Effector memory CD8-positive, alpha-beta T cell (primary cell): Measurements from ENCODE around the gene BATF.

ENCODE experiments used
- ATAC-seq: fragments of 150-1000 bp; cut with Tn5 transposase; replicated peaks from 2 replicates; pipeline ENCODE4 v1.10.0; 2021; ENCODE audit warnings: mild to moderate bottlenecking, moderate library complexity
- DNase-seq, 3 experiments: peaks; one replicate each; pipeline ENCODE4 v3.0.0; 2021
- H3K27ac Mint-ChIP-seq, 2 donors: one replicate each; pipeline ENCODE4 v1.8.0; 2022; ENCODE audit warnings: mild to moderate bottlenecking in 2 of 2, mixed read lengths in 2 of 2, moderate library complexity in 2 of 2
- H3K27me3 Mint-ChIP-seq, 2 donors: one replicate each; pipeline ENCODE4 v1.8.0; 2022; ENCODE audit warnings: mixed read lengths in 2 of 2
- H3K36me3 Mint-ChIP-seq: one replicate; pipeline ENCODE4 v1.8.0; 2022; ENCODE audit warnings: mild to moderate bottlenecking, moderate library complexity, mixed read lengths; ENCODE audit not compliant: insufficient read depth
- H3K4me1 Mint-ChIP-seq, 2 donors: one replicate each; pipeline ENCODE4 v1.8.0; 2022; ENCODE audit warnings: low read depth in 2 of 2, mixed read lengths in 2 of 2
- H3K4me3 Mint-ChIP-seq, 2 donors: one replicate each; pipeline ENCODE4 v1.8.0; 2022; ENCODE audit warnings: mild to moderate bottlenecking in 2 of 2, mixed read lengths in 2 of 2, moderate library complexity in 2 of 2
- H3K9me3 Mint-ChIP-seq, 2 donors: one replicate each; pipeline ENCODE4 v1.8.0; 2022; ENCODE audit warnings: mixed read lengths in 2 of 2

The BATF gene

DNA sequence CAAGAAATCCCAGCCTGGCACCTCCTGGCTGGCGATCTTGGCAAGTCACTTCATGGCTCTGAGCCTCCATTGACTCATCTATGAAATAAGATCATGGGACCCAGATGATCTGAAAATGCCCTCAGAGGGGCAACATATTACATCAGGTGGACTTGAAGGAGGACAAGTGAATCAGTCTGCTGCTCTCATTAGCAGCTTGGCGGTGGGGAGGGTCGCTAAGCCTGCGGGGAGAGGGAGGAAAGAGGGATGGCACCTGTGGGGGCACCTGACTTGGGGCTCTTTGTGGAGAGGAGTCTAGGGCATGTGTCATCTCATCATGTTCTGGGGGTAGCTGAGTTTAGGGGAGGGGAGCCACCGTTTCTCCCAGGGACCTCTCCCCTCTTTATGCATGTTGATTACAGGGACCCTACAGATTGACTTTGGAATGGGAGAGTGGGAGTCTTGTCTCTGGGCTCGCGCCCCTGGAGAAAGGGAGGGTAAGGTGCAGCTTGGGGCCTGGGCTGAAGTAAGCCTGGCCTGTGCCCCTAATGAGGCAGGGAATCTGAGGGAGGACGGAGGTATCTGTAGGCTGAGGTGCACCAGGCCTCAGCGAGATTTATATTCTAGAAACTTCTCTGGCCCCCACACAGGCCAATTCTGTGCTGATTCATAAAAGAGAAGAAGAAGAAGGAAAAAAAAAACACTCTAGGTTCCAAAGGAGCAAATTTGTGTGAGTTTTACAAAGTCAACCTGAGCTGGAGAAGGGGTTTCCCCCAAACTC is 29.3 kb upstream of the BATF start:
- no peak overlapping the region for H3K4me3 Mint-ChIP-seq
- peaks cover 3% of the 10 kb centered on the region for H3K36me3 Mint-ChIP-seq
- H3K9me3 Mint-ChIP-seq: no peaks in the 10 kb centered on the region
- peak overlapping the region in 1 of 2 donors; percentile 55 for H3K27ac Mint-ChIP-seq
- ATAC-seq (no peak), DNase-seq (no peak)
- peaks cover 14 to 25% of the 10 kb centered on the region in 2 donors for H3K4me1 Mint-ChIP-seq
- no peaks in the 10 kb centered on the region for H3K27me3 Mint-ChIP-seq

DNA sequence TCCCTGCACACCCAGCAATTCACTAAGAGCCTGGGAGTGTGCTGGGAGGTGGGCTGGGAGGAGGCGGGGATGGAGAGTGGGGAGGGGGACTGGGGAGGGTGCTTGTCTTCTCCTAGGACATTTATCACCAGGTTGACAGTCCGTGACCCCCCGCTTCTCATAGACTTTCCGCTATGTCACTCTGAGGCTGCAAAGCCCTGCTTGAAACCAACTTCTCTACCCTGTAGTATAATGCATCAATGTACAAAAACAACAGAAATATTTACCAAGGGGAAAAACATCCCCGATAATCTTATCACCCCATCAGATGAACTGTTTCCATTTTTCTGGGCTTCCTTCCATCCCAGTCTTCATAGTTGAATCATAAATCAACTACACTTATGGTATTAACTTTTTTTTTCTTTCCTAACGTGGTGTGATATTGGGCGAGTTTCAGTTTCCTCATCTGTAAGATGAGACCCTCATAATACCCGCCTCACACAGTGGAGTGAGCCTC is 28.6 kb upstream of the BATF start:
- Mint-ChIP-seq H3K36me3 (peaks cover 3% of the 10 kb centered on the region), H3K27ac (no peak overlapping the region), H3K4me1 (peaks cover 13 to 23% of the 10 kb centered on the region in 2 donors), H3K4me3 (no peak overlapping the region), H3K9me3 (no peaks in the 10 kb centered on the region), H3K27me3 (no peaks in the 10 kb centered on the region)
- DNase-seq (no peak), ATAC-seq (no peak)

- H3K36me3 Mint-ChIP-seq: peaks cover 3% of the 10 kb centered on the region
- H3K27me3 Mint-ChIP-seq: no peaks in the 10 kb centered on the region
- H3K4me3 Mint-ChIP-seq: no peak overlapping the region
- no peak overlapping the region for H3K27ac Mint-ChIP-seq
- no peaks in the 10 kb centered on the region for H3K9me3 Mint-ChIP-seq
- DNase-seq (no peak), ATAC-seq (no peak)
- peaks cover 11 to 27% of the 10 kb centered on the region in 2 donors for H3K4me1 Mint-ChIP-seq
Measured at GRCh38 chr14:75494896-75495295, 27.4 kb upstream of the BATF start.

DNA sequence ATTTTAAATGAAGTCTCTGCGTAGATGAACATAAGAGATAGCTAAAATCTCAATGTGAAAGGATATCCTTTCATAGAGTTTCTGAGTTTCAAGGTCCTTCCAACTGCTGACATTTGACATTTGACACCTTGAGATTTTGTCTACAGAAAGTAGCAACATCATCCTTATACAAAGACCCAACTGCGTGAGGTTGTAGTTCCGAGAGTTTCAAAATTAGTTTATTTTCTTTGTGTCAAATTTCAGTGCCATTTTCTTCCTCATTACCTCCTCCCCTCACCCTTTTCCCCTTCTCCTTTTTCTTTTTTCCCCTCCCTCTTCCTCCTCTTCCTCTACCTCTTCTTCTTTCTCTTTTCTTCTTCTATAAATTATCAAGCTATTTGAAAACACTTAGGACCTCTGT is 26.9 kb upstream of the BATF start:
- H3K36me3 Mint-ChIP-seq: peaks cover 3% of the 10 kb centered on the region
- DNase-seq (no peak), ATAC-seq (no peak)
- no peak overlapping the region for H3K4me3 Mint-ChIP-seq
- no peaks in the 10 kb centered on the region for H3K27me3 Mint-ChIP-seq
- no peaks in the 10 kb centered on the region for H3K9me3 Mint-ChIP-seq
- peaks cover 11 to 27% of the 10 kb centered on the region in 2 donors for H3K4me1 Mint-ChIP-seq
- peak overlapping the region in 1 of 2 donors; percentile 20 for H3K27ac Mint-ChIP-seq

GRCh38 chr14:75495882-75496281 is 26.4 kb upstream of the BATF start:
- no peak for DNase-seq
- Mint-ChIP-seq H3K27me3 (no peaks in the 10 kb centered on the region), H3K9me3 (no peaks in the 10 kb centered on the region), H3K4me1 (peaks cover 11 to 27% of the 10 kb centered on the region in 2 donors), H3K27ac (peak overlapping the region in 1 of 2 donors; percentile 20), H3K4me3 (no peak overlapping the region), H3K36me3 (peaks cover 3% of the 10 kb centered on the region)
- no peak for ATAC-seq

DNA sequence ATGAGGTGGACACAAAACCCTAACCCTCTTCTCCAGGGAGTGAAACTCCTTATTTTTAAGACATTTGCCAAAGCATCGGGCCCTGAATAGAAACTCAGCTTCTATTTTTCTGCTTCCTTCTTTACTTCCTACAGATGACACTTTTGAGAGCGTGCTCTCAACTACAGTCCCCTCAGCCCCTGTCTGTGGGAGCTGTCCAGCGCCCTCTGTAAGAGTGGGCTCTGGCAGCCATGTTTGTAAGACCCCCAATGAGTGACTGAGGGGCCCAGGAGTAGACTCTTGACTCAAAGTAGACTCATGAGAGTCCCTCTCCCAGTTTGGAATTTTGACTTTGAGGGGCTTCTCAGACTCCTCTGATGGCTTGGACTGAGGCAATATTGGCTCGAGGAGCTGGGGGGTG is 25.5 kb upstream of the BATF start:
- peaks cover 11 to 27% of the 10 kb centered on the region in 2 donors for H3K4me1 Mint-ChIP-seq

DNA sequence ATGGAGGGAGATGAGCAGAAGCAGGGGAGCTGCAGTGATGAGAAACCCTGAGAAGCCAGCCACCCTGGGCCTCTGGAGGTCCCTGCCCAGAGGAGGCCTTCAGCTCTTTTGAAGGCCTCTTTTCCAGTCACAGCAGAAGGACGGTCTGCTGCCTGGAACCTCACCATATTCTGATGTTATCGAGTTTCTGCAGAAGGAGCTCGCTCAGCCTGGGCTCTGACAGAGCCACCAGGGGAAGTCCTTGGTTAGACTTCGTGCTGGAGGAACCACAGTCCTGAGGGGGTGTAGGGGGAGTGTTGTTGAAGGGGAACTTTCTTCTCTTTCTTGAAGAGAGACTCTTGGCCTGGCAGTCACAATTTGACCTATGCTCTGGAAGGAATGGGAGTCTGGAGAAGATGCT is 25.1 kb upstream of the BATF start:
- Mint-ChIP-seq H3K9me3 (no peaks in the 10 kb centered on the region), H3K4me3 (peak overlapping the region; percentile 51 to 54), H3K36me3 (peaks cover 3% of the 10 kb centered on the region), H3K27ac (peak overlapping the region; percentile 7 to 85), H3K27me3 (no peaks in the 10 kb centered on the region), H3K4me1 (peaks cover 11 to 27% of the 10 kb centered on the region in 2 donors)
- ATAC-seq (peak; percentile 75), DNase-seq (no peak)

More for the DNA sequence above, 25.5 kb upstream of the BATF start:
- ATAC-seq: no peak
- H3K4me3 Mint-ChIP-seq: peak overlapping the region in 1 of 2 donors; percentile 54
- no peaks in the 10 kb centered on the region for H3K9me3 Mint-ChIP-seq
- no peaks in the 10 kb centered on the region for H3K27me3 Mint-ChIP-seq
- peaks cover 3% of the 10 kb centered on the region for H3K36me3 Mint-ChIP-seq
- DNase-seq: no peak
- H3K27ac Mint-ChIP-seq: peak overlapping the region; percentile 7 to 85

GRCh38 chr14:75497701-75498100 is 24.6 kb upstream of the BATF start:
- H3K27ac Mint-ChIP-seq: peak overlapping the region; percentile 7 to 85

DNA sequence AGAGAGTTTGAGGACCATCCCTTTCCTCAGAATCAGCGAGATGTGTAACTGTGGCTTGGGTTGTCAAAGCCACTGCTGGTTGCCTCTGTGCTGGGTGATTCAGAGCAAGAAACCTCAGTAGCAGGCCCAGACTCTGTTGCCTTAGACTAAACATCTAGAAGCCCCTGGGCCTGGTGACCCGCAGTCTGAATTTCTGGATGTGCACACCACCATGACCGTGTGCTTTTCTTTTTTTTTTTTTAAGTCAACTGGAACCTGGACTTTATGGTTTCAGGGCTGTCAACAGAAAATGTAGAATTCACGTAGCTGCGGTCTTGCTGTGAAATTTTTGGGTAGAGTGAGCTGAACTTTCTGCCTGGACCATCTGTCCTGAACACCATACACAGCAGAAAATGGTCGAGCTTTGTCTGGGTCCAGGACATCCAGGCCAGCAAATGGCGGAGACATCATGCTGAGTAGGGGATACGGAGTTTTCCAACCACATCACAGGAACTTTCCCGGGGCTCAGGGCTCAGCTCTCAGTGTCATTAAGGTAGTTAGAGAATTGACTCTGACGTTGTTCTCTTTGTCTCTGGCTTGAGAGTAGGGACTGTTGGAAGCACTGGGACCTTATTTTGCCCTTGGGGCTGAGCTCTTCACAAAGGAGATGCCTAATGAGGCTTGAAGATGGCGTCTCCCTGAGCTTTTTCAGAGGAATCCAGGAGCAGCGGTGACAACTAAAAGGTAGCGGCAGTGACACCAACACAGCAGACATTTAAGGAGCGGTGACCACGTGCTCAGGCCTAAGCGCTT is 23.0 kb upstream of the BATF start:
- H3K27ac Mint-ChIP-seq: peak overlapping the region; percentile 77 to 81
- DNase-seq (no peak), ATAC-seq (peak; percentile 54)
- H3K9me3 Mint-ChIP-seq: no peaks in the 10 kb centered on the region
- H3K4me1 Mint-ChIP-seq: peaks cover 11 to 27% of the 10 kb centered on the region in 2 donors
- H3K36me3 Mint-ChIP-seq: peaks cover 3% of the 10 kb centered on the region
- no peaks in the 10 kb centered on the region for H3K27me3 Mint-ChIP-seq
- H3K4me3 Mint-ChIP-seq: no peak overlapping the region

More at GRCh38 chr14:75497701-75498100, 24.6 kb upstream of the BATF start:
- Mint-ChIP-seq H3K4me1 (peaks cover 11 to 27% of the 10 kb centered on the region in 2 donors), H3K36me3 (peaks cover 3% of the 10 kb centered on the region), H3K9me3 (no peaks in the 10 kb centered on the region), H3K4me3 (peak overlapping the region; percentile 51 to 54), H3K27me3 (no peaks in the 10 kb centered on the region)
- ATAC-seq (no peak), DNase-seq (no peak)

GRCh38 chr14:75501080-75501479 is 21.2 kb upstream of the BATF start:
- Mint-ChIP-seq H3K27ac (no peak overlapping the region), H3K9me3 (no peaks in the 10 kb centered on the region), H3K36me3 (peaks cover 3% of the 10 kb centered on the region), H3K27me3 (no peaks in the 10 kb centered on the region), H3K4me1 (peaks cover 11 to 21% of the 10 kb centered on the region in 2 donors), H3K4me3 (no peak overlapping the region)
- ATAC-seq: no peak
- DNase-seq: no peak

DNA sequence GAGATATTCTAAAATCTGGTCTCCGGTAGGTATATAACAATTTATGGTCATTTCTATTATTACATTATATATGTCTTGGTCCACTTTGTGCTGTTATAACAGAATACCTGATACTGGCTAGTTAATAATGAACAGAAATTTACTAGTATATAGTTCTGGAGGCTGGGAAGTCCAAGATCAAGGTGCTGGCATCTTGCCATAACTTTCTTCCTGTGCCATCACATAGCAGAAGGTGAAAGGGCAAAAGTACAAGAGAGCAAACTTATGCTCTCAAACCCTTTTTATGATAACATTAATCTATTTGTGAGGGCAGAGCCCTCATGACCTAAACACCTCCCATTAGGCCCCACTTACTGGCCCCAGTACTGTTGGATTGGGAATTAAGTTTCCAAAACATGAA is 17.9 kb upstream of the BATF start:
- H3K9me3 Mint-ChIP-seq: peaks cover 0 to 1% of the 10 kb centered on the region in 2 donors
- H3K36me3 Mint-ChIP-seq: no peaks in the 10 kb centered on the region
- ATAC-seq (no peak), DNase-seq (no peak)
- H3K4me1 Mint-ChIP-seq: peaks cover 0 to under 1% of the 10 kb centered on the region in 2 donors
- H3K27ac Mint-ChIP-seq: no peak overlapping the region
- no peaks in the 10 kb centered on the region for H3K27me3 Mint-ChIP-seq
- H3K4me3 Mint-ChIP-seq: no peak overlapping the region

DNA sequence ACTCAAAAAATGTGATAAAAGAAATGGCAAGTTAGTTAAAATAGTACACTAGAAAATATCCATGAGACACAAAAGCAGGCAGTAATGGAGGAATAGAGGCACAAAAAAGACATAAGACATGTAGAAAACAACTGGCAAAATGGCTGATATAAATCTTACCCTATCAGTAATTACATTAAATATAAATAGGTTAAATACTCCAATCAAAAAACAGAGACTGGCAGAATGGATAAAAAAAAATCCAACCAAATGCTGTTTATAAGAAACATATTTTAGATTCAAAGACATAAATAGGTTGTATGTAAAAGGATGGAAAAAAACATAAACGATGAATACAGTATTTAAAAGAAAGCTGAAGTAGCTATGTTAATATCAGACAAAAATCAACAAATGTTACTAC is 15.3 kb upstream of the BATF start:
- H3K27ac Mint-ChIP-seq: no peak overlapping the region
- H3K27me3 Mint-ChIP-seq: no peaks in the 10 kb centered on the region
- no peak overlapping the region for H3K4me3 Mint-ChIP-seq
- no peak for DNase-seq
- H3K4me1 Mint-ChIP-seq: no peaks in the 10 kb centered on the region
- no peak for ATAC-seq
- H3K36me3 Mint-ChIP-seq: no peaks in the 10 kb centered on the region
- peaks cover 0 to 5% of the 10 kb centered on the region in 2 donors for H3K9me3 Mint-ChIP-seq

- ATAC-seq: no peak
- Mint-ChIP-seq H3K27ac (no peak overlapping the region), H3K27me3 (no peaks in the 10 kb centered on the region), H3K4me1 (peaks cover 15 to 21% of the 10 kb centered on the region in 2 donors), H3K4me3 (no peak overlapping the region), H3K9me3 (peaks cover 0 to 7% of the 10 kb centered on the region in 2 donors), H3K36me3 (peaks cover 4% of the 10 kb centered on the region)
- no peak for DNase-seq
Measured at GRCh38 chr14:75510547-75510946, 11.7 kb upstream of the BATF start.
